Posterior vena cava (tissue), 2 donors: Measurements from ENCODE around the gene FTCDNL1. TPM values are rescaled to one million over a fixed set of nuclear protein-coding genes. Genes with fewer than 3 reads are reported as not detected.

ENCODE experiments used
- DNase-seq: peaks from one replicate; pipeline ENCODE4 v3.0.0-alpha.2; 2020; ENCODE audit warnings: low spot score
- intact Hi-C, 2 donors: fragments of 100-400 bp; cut with DNase I; formaldehyde crosslinking; loops; one replicate each; pipeline versions ENCODE4 v1.14.1 to v1.14.2; 2022 to 2023
- total RNA-seq, 2 donors: library from RNA; stranded (reverse); fragmentation: NEBNext Ultra II Directional; extraction: Animal tissue kit (Norgen Biotek cat#: 25700); gene quantifications; one replicate each; pipeline ENCODE4 v1.2.1, GENCODE V29; 2021
- donor health status: DM: yes; HTN: yes; CAD: no.
- donor health status: DM: yes; HTN: yes; CAD: no.

Gene FTCDNL1
- total RNA-seq, 2 donors from 2014 or later, result 1.1 to 1.6 TPM

DNA sequence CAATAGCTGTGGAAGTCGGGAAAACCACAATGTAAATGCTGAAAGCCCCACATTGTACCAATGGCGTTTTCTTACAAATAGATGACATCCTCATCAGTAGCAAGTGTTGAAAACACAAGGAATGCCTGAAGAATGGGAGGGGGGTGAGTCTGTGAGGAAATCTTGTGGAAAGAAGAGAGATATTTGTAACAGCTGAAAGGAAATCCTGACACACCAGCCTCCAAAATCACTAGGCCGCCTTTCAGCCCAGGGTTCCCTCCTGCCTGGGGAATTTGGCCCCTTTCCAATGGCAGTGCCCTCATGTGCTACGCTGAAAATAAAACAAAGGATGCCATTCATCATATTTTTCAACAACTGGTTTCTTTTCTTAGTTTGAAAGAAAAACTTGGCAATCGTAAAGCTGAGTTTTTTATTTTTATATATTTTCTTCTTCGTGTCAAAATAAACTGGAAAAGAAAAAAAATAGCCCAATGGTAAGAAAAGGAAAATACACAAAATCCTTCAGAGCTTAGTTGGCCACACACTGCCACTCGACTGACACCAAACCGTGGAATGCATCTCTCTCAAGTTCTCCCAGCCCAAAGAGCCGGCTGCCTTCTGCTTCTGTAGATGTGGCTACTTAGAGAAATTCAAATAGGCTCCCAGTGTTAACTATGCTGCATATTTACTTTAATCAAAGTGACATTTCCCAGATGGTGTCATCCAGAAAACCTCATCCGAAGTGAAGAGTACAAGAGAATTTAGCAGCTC is 52.0 kb downstream of the FTCDNL1 start:
- intact Hi-C loops, result no loop called here
- no peak for DNase-seq

DNA sequence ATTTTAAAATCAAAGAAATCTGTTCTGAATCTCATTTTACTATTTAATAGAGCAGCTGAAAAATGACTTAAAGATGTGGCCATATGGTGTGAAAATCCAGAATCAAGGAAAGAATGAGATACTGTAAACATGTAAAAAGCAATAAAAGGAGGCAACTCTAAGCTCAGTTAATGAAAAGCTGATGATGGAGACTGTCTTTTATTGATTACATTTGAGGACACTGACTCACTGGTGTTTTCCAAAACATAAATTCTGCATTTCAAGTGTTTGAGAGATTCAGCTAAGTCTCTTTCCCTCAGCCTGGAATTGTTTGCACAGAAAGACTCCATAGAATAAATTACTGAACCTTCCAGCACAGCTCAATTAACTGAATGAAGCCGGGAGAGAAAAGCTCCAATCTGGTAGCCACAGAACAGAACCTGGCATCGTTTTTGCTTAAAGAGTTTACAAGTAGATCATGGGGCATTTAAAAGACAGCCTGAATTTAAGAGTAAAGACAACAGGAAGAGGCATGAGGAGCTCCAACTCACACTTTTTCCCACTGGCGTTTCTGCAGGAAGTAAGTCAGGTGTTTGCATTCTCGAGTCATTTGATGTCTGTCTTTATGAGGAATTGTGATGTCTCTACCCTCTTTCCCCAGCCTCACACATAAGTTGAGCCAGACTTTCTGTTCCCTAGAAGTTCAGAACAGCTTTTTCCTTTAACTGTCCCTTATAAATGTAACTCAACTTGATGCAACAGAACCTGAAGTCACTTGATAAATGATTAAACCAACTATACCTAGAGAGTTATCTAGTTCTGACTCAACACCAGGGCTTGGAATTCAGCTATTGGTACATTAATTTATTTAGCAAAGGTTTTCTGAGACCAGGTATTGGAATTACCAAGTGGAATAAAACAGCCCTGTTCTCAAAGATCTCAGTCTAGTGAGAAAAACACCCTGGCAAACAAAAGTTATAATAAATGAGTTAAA is 53.3 kb downstream of the FTCDNL1 start:
- no peak for DNase-seq
- intact Hi-C loops, result no loop called here

DNA sequence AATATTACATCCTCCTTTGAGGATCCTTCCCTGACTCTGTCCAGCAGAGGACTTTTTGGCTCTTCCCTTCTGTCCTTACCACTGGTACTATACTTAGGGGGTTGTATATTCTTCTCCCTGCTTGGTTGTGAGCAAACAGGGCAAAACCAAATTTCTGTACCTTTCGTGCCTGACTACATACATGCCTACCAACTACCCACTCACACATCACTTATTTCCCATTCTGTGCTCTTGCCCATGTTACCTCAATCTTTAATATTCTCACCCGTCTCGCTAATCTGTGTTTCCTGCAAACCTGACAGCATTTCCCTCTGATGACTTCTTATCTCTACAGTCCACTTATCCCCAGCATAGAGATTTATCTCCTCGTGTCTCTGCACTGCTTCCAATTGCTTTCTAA is 58.6 kb downstream of the FTCDNL1 start:
- no peak for DNase-seq

DNA sequence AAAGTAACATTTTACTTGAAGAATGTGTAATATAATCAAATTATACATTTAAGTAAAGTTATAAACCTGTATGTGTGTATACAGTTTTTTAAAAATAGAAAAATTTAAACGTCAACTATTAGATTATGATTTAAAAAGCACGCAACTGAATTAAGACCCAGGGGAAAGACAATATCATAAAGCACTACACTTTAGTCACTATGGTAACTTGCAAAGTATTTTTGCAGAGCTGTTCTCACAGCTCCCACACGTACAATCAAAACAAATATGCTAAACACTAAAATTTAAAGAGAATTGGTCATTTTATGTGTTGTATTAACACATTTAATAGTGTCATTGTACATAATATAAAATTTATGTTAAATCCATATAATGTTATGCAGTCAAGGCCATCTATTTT is 59.7 kb downstream of the FTCDNL1 start:
- intact Hi-C loops, result no loop called here
- DNase-seq, result no peak

More for the DNA sequence above, 58.6 kb downstream of the FTCDNL1 start:
- intact Hi-C loops, result no loop called here

DNA sequence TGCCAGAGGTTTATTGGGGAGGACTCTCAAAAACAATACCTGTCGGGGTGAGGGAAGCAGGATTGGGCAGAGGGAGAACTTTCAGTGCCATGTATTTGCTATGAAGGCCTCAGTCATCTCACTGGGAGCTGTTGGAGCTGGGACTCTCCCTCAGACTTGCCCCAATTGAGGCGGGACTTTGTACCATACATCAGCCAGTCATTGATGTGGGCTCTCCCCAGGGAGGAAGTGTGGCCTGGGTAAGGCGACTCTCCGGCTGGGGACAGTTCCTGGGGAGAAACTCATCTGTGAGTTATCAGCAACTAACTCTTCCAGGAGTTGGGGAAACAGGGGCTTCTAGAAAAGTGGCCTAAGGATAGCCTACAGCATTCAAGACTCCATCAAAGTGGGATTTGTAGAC is 66.5 kb downstream of the FTCDNL1 start:
- DNase-seq, result no peak
- intact Hi-C loops, result no loop called here

DNA sequence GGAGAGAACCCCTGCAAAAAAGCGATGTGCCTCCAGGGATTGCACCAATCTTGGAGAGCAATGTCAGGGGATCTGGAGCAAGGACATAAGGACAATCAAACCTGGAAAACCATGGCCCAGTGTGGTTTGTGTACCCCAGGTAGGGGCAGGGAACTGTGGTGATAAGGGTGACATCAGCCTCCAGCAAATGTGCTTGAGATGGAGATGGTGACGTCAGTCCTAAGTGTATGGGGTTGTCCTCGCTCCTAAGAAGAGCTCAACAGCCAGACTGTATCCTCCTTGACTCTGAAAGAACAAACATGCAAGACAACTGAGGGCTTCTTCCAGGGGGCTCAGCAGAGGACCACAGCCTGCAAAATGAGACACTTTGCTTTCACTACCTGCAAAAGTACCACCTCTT is 71.4 kb downstream of the FTCDNL1 start:
- intact Hi-C loops, result no loop called here

DNA sequence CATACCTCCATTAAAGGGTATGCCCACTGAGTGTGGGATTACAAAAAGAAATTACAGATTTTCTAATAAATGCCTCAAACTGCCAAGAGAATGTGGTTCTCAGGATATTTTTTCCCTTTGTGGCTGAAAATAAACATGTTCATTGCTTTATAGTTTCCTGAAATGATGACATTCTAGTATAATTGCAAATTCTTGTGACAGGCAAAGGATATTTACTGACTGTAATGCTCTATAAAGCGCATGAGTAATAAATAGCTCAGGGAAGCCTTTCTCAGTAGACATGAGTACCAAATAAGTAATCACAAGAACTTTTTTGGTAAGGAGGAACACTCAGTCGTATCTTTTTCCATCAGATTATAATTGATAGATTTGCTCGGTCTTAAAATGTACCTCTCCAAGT is 72.3 kb downstream of the FTCDNL1 start:
- intact Hi-C loops, result no loop called here
- DNase-seq, result no peak

More for the DNA sequence above, 71.4 kb downstream of the FTCDNL1 start:
- no peak for DNase-seq

DNA sequence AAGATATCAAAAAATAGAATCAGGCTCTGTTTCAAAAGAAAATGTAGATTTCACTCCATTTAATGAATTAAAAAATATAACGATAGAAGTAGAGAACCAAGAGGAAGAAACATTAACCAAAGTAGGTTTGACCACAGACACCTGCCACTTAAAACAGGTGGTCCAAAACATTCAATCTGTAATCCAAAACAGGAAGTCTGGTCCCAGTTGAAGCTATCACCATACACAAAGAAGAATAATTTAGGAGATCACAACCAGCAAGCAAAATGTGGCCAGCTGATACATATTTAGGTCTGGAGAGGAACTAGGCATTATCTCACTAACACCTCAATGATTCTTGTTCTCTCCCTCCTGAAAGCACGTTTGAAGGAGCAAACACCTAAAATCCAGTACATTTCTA is 73.1 kb downstream of the FTCDNL1 start:
- intact Hi-C loops, result no loop called here
- no peak for DNase-seq

DNA sequence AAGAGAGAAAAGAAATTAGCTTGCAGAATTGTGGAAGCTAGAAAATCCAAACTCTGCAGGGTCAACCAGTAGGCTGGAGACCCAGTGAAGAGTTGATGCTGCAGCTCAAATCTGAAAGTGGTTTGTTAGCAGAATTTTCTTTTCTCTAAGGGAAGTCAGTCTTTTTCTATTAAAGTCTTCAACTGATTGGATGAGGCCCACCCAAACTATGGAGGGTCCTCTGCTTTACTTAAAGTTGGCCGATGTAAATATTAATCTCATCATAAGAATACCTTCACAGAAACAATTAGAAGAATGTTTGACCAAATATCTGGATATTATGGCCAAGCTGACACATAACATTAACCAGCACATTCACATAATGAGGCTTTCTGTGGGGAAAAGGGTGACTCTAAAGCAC is 73.7 kb downstream of the FTCDNL1 start:
- no peak for DNase-seq
- intact Hi-C loops, result no loop called here

DNA sequence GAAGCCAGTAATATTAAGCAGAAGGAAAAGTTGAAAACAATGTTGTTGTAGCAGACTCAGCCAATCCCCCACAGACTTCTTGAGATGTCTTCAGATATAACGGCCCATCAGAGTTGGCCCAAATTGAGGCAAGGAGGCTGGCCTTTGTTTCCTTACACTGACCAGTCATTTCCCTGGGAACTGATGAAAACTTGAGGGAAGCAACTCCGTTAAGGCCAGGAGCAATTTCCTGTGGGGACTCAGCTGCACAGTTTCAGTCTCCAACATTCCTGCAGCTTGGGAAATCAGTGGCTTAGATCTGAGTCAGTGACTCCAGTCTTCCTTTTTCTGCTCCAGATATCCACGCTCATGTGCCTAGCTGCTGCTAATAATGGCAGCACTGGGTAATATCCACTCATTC is 75.7 kb downstream of the FTCDNL1 start:
- intact Hi-C loops, result no loop called here
- no peak for DNase-seq

DNA sequence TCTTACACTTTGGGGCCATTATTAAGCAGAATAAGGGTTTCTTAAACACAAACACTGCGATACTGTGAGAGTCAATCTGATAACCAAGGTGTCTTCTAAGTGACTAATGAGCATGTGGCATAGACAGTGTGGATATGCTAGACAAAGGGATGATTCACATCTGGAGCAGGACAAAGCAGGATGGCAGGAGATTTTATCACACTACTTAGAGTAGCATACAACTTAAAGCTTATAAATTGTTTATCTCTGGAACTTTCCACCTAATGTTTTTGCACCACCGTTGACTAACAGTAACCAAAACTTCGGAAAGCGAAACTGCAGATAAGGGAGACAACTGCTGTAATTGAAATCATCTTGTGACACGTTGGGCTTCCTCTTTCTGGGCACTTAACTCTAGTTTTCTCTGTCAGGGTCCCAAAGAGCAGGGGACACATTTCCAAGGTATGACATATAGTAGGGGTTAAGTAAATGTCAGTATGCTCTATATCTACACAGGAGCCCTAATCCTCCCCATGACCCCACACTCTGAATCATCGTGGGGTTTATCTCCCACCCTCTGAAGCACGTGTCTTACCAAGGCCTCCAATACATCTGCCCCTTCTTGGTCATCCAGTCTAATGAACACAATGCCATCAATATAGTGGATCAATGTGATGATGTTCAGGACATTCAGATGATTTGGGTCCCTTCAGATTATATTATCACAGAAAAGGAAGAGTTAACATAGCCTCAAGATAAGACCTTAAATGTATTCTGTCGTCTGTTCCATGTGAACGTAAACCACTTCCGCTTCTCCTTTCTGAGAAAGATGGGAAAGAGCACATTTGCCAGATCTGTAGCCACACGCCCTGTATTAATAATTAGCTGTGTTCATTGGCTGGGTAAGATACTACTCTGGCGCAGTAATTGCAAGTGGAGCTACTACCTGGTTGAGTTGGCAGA is 78.7 kb downstream of the FTCDNL1 start:
- intact Hi-C loops, result no loop called here
- DNase-seq, result no peak

DNA sequence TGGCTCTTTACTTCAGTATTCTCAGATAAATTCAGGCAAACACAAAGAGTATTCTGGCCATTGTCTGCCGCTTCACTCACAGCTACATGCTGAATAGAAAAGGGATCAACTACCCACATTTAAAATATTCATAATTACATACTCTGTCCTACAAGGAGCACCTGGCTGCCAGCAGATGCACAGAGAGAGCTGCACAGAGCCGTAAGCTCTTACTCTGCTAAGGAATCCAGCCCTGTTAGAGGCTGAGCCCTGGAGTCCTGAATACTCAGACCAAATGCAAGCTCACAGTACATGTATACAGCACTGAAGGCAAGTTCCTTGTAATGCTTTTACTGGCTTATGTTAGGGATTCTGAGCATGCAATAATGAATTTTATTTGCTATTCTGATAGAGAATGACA is 80.3 kb downstream of the FTCDNL1 start:
- intact Hi-C loops, result no loop called here
- DNase-seq, result no peak

DNA sequence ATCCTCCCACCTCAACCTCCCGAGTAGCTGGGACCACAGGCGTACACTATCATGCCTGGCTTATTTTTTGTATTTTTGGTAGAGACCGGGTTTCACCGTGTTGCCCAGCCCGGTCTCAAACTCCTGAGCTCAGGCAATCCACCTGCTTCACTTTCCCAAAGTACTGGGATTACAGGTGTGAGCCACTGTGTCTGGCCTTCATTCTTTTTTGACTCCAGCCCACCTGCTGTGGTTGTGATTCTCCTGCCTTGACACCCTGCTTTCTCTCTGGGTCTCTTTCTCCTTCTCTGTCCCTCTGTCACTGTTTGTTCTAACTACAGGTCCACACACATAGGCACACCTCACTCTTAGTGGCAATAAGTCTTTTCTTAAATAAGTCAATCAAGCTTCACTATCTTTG is 85.3 kb downstream of the FTCDNL1 start:
- DNase-seq, result no peak
- intact Hi-C loops, result no loop called here

DNA sequence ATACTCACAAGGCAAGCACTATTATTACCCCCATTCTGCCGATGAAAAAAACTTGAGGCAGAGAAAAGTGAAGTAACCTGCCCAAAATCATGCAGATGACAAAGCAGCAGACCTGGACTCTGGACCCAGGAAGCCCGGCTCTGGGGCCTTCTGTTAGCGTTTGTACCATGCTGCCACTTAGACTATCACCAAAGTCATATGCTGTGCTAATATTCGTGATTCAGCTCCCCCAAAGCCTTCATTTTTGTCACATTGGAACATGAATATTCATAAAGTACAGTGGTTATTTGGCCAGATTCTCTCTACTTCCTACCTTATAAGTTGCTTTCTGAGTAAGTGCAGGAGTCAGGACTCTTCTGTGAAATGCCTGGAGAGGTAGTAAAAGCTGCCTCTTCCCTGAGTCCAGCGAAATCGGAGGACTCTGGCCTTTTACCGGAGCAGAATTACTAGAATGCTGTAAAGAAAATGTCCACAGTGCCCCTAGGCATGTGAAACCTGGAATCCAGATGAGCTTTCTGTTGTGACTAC is 86.7 kb downstream of the FTCDNL1 start:
- no peak for DNase-seq
- intact Hi-C loops, result no loop called here

DNA sequence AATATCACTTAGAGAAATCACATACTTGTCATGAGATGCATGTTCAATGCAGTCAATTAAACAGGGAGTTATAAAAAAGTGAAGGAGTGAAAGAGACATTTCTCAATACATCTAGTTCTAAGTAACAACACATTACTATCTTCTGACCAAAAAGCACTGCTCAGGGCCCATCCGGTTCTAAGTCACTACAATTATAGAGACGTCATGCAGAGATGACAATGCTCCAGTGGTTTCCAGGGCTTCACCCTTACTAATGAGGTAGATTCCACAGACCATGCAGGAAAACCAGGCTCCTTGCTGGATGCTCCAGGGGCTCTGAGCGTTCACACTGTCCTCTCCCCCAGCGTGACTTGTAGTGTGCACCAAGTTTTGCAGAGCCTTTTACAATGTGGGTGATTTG is 88.0 kb downstream of the FTCDNL1 start:
- no peak for DNase-seq
- intact Hi-C loops, result no loop called here

DNA sequence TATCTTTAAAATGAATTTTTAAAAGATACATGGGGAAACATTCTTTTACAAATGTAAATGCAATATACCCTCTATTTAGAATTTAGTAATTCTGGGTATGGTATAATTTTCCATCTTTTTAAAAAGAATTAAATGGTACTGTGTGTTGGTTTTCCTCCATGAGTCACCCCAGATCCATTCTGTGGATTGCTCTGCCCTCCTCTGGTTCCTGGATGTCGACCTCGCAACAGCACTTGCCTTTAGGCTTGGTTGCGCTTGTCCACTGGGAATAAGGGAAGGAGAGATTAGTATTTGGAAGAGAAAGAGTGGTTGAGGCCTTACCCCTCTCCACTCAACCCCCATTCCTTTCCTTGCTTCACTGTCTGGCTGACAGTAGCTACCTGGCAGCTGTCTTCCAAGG is 90.4 kb downstream of the FTCDNL1 start:
- intact Hi-C loops, result no loop called here
- no peak for DNase-seq

DNA sequence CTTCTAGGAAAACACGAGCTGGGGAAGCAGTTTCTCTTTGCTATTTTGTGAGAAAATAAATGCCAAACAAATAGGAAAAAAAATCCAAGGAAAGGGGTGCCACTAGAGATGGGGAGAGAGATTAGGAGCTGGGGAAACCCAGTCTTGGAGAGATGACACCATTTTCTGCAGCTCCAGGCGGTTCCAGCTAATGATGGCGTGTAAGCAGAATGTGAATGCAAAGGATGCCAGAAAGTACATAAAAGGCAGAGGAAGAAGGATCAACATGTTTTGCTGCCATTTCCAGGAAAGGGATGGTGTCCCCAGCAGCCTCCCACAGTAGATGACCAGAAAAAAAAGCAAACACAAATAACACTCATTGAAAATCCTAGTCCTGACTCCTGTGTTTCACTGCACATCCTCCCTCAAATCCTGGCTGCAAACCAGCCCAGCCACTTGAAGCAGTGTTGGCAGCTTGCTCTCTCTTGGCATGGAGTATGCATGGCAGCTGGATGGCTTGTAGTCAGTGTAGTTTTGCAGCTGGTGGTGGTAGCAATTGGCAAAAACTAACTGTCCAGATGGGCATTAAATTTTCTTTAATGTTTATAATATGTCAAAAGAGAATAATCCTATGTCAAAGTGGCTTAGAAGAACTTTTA is 93.6 kb downstream of the FTCDNL1 start:
- no peak for DNase-seq
- intact Hi-C loops, result no loop called here

DNA sequence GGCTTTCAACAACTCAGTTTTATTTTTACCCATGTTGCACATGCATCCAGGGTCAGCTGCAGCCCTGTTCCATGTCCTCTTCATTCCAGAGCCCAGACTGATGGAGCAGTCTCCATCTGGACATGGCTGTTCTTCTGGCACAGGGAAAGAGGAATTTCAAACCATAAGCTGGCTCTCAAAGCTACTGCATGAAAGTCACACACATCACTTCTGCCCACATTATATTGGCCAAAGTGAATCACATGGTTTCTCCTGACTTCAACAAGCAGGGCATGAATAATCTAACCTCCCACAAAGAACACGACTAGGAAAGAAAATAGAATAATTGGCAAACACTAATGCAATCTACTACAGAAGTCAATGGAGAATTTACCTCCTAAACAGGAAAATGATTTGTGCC is 94.2 kb downstream of the FTCDNL1 start:
- DNase-seq, result no peak
- intact Hi-C loops, result no loop called here

DNA sequence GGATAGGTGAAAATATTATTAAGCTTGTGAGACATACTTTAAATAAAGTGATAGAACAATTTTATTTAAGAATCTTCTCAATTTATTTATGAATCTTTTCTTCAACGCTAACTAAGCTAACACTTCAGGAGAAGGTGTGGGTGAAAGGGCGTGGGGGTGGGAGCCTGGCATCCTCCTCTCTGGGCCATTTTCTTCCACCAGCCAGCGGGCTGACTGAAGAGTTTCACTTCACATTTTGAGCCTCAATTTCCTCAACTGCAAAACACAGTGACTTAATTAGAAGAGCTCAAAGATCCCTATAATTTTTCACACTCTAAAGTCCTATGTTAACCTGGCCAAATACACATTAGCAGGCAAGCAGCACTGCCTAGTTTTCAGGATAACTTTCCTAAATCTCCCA is 94.8 kb downstream of the FTCDNL1 start:
- DNase-seq, result no peak
- intact Hi-C loops, result no loop called here
